ENCODE results near the gene PSPH.
A peak's percentile ranks its signal among the peaks of the same experiment; 100 is the strongest.

Gene PSPH

DNA sequence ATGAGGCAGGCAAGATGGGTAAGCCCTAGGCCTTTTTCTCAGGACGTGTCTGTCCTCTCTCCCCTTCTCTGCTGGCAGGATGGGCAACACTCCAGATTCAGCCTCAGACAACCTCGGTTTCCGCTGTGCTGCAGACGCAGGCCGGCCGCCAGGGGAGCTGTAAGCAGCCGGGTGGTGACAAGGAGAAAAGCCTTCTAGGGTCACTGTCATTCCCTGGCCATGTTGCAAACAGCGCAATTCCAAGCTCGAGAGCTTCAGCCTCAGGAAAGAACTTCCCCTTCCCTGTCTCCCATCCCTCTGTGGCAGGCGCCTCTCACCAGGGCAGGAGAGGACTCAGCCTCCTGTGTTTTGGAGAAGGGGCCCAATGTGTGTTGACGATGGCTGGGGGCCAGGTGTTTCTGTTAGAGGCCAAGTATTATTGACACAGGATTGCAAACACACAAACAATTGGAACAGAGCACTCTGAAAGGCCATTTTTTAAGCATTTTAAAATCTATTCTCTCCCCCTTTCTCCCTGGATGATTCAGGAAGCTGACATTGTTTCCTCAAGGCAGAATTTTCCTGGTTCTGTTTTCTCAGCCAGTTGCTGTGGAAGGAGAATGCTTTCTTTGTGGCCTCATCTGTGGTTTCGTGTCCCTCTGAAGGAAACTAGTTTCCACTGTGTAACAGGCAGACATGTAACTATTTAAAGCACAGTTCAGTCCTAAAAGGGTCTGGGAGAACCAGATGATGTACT lies 28.4 kb upstream of the PSPH start:
- DNase-seq: no peak
- Histone ChIP-seq H4K91ac (ENCODE audit: low read depth, low read length) (no peak overlapping the region), H3K23ac (ENCODE audit: low read length) (no peak overlapping the region), H3K14ac (ENCODE audit: low read length) (no peak overlapping the region), H2AK5ac (ENCODE audit: low read length) (no peak overlapping the region), H4K12ac (ENCODE audit: low read depth, low read length) (no peak overlapping the region), H3K36me3 (ENCODE audit: control insufficient read depth in 1 of 2, insufficient read depth in 2 of 2, low read length in 2 of 2) (peaks cover 33 to 42% of the 10 kb centered on the region in 2 experiments), H3K79me1 (ENCODE audit: low read length) (no peaks in the 10 kb centered on the region), H3K79me2 (ENCODE audit: control insufficient read depth, insufficient read depth, low read length, poor library complexity) (no peaks in the 10 kb centered on the region), H3K4me1 (ENCODE audit: control insufficient read depth in 1 of 2, insufficient read depth in 2 of 2, low read length in 2 of 2) (no peaks in the 10 kb centered on the region), H3K27me3 (ENCODE audit: insufficient read depth, low read length) (no peaks in the 10 kb centered on the region), H3K4me2 (ENCODE audit: low read length) (no peak overlapping the region), H3K4me3 (ENCODE audit: low read depth, low read length) (no peak overlapping the region), H2AFZ (ENCODE audit: insufficient read depth, low read length, poor library complexity) (no peak overlapping the region), H2BK12ac (ENCODE audit: low read length) (no peak overlapping the region), H3K27ac (ENCODE audit: low read depth, low read length) (no peak overlapping the region), H2BK5ac (ENCODE audit: low read depth, low read length, poor library complexity) (no peak overlapping the region), H4K8ac (ENCODE audit: low read depth, low read length) (no peak overlapping the region), H3K9ac (ENCODE audit: low read length) (no peak overlapping the region), H2BK120ac (ENCODE audit: insufficient read depth, low read length, poor library complexity) (no peak overlapping the region), H3K9me3 (ENCODE audit: insufficient read depth, low read depth, low read length) (no peaks in the 10 kb centered on the region), H3K18ac (ENCODE audit: low read length) (no peak overlapping the region), H3K4ac (ENCODE audit: low read depth, low read length) (no peak overlapping the region)
- no CpG with 5 or more reads among the region's 12 CpGs for WGBS (ENCODE audit: extremely low coverage, insufficient coverage, insufficient read length)

DNA sequence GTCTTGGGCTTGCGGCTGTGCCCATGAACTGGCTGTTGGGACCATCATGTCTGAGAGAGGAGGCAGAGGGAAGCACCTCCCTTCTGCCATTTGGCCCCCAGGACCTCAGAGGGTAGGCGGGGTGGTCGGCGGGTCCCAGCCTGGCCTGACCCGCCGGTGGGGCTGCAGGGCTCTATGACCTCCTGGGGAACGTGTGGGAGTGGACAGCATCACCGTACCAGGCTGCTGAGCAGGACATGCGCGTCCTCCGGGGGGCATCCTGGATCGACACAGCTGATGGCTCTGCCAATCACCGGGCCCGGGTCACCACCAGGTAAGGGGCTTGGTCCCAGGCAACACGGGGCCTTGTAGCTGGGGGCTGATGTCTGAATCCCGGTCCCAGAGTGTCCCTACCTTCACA lies 27.0 kb upstream of the PSPH start:
- Histone ChIP-seq H3K4me2 (ENCODE audit: low read length) (no peak overlapping the region), H2BK12ac (ENCODE audit: low read length) (no peak overlapping the region), H3K9ac (ENCODE audit: low read length) (no peak overlapping the region), H3K79me2 (ENCODE audit: control insufficient read depth, insufficient read depth, low read length, poor library complexity) (no peaks in the 10 kb centered on the region), H3K36me3 (ENCODE audit: control insufficient read depth in 1 of 2, insufficient read depth in 2 of 2, low read length in 2 of 2) (peaks cover 33 to 40% of the 10 kb centered on the region in 2 experiments), H3K14ac (ENCODE audit: low read length) (no peak overlapping the region), H3K18ac (ENCODE audit: low read length) (no peak overlapping the region), H4K12ac (ENCODE audit: low read depth, low read length) (no peak overlapping the region), H4K8ac (ENCODE audit: low read depth, low read length) (no peak overlapping the region), H3K23ac (ENCODE audit: low read length) (no peak overlapping the region), H3K4me1 (ENCODE audit: control insufficient read depth in 1 of 2, insufficient read depth in 2 of 2, low read length in 2 of 2) (no peaks in the 10 kb centered on the region), H3K79me1 (ENCODE audit: low read length) (no peaks in the 10 kb centered on the region), H3K4me3 (ENCODE audit: low read depth, low read length) (no peak overlapping the region), H3K4ac (ENCODE audit: low read depth, low read length) (no peak overlapping the region), H3K9me3 (ENCODE audit: insufficient read depth, low read depth, low read length) (no peaks in the 10 kb centered on the region), H4K91ac (ENCODE audit: low read depth, low read length) (no peak overlapping the region), H2BK120ac (ENCODE audit: insufficient read depth, low read length, poor library complexity) (no peak overlapping the region), H2AFZ (ENCODE audit: insufficient read depth, low read length, poor library complexity) (no peak overlapping the region), H2AK5ac (ENCODE audit: low read length) (no peak overlapping the region), H3K27ac (ENCODE audit: low read depth, low read length) (no peak overlapping the region), H3K27me3 (ENCODE audit: insufficient read depth, low read length) (no peaks in the 10 kb centered on the region), H2BK5ac (ENCODE audit: low read depth, low read length, poor library complexity) (no peak overlapping the region)
- no peak for DNase-seq
- no CpG with 5 or more reads among the region's 16 CpGs for WGBS (ENCODE audit: extremely low coverage, insufficient coverage, insufficient read length)

DNA sequence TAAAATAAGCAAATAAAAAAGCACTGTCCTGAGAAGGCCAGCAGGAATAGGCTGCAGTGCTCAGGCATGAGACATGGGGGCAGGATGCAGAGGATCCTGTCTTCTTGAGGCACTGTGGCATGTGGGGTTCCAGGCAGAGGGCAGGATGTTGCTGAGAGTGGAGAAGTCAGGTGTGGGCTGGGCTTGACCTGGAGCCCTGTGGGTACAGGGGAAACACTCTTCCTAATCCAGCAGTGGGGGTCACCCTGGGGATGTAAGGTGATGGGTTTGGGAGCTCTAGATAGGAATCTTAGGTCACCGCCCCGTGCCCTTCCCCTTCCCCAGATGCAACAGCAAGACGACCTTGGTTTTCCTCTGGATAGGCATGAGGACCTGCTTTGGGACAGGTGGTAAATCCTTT lies 26.4 kb upstream of the PSPH start:
- H2AK5ac ChIP-seq (ENCODE audit: low read length): no peak overlapping the region
- H3K14ac ChIP-seq (ENCODE audit: low read length): no peak overlapping the region
- no peak overlapping the region for H3K4ac ChIP-seq (ENCODE audit: low read depth, low read length)
- no peak overlapping the region for H3K4me3 ChIP-seq (ENCODE audit: low read depth, low read length)
- no peak overlapping the region for H4K91ac ChIP-seq (ENCODE audit: low read depth, low read length)
- DNase-seq: no peak
- no peak overlapping the region for H2BK120ac ChIP-seq (ENCODE audit: insufficient read depth, low read length, poor library complexity)
- H2AFZ ChIP-seq (ENCODE audit: insufficient read depth, low read length, poor library complexity): no peak overlapping the region
- H4K8ac ChIP-seq (ENCODE audit: low read depth, low read length): no peak overlapping the region
- no peak overlapping the region for H3K9ac ChIP-seq (ENCODE audit: low read length)
- H3K27me3 ChIP-seq (ENCODE audit: insufficient read depth, low read length): no peaks in the 10 kb centered on the region
- H3K27ac ChIP-seq (ENCODE audit: low read depth, low read length): no peak overlapping the region
- no CpG with 5 or more reads among the region's 3 CpGs for WGBS (ENCODE audit: extremely low coverage, insufficient coverage, insufficient read length)
- no peak overlapping the region for H3K4me2 ChIP-seq (ENCODE audit: low read length)
- H3K23ac ChIP-seq (ENCODE audit: low read length): no peak overlapping the region
- no peak overlapping the region for H4K12ac ChIP-seq (ENCODE audit: low read depth, low read length)
- no peak overlapping the region for H3K18ac ChIP-seq (ENCODE audit: low read length)
- no peak overlapping the region for H2BK5ac ChIP-seq (ENCODE audit: low read depth, low read length, poor library complexity)
- H3K4me1 ChIP-seq (ENCODE audit: control insufficient read depth in 1 of 2, insufficient read depth in 2 of 2, low read length in 2 of 2): no peaks in the 10 kb centered on the region
- H3K79me1 ChIP-seq (ENCODE audit: low read length): no peaks in the 10 kb centered on the region
- H2BK12ac ChIP-seq (ENCODE audit: low read length): no peak overlapping the region
- H3K79me2 ChIP-seq (ENCODE audit: control insufficient read depth, insufficient read depth, low read length, poor library complexity): no peaks in the 10 kb centered on the region
- H3K36me3 ChIP-seq (ENCODE audit: control insufficient read depth in 1 of 2, insufficient read depth in 2 of 2, low read length in 2 of 2): peaks cover 33 to 38% of the 10 kb centered on the region in 2 experiments
- no peaks in the 10 kb centered on the region for H3K9me3 ChIP-seq (ENCODE audit: insufficient read depth, low read depth, low read length)

DNA sequence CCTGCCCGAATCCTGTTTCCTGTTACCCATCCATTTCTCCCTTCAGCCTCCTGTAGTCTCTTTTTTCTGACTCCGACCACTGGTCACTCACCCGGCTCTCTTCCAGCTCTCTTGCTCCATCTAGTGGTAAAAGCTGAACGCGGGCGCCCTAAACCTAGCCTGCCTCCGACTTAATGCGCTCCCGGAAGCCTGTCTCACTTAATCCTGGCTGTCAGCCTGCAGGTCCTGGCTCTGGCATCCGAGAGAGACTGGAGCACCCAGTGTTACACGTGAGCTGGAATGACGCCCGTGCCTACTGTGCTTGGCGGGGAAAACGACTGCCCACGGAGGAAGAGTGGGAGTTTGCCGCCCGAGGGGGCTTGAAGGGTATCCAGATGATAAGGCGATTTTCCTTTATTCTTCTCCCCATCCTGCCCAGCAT lies 23.1 kb upstream of the PSPH start:
- H3K4me1 ChIP-seq (ENCODE audit: control insufficient read depth in 1 of 2, insufficient read depth in 2 of 2, low read length in 2 of 2): no peaks in the 10 kb centered on the region
- H3K27ac ChIP-seq (ENCODE audit: low read depth, low read length): no peak overlapping the region
- H3K27me3 ChIP-seq (ENCODE audit: insufficient read depth, low read length): no peaks in the 10 kb centered on the region
- no peak overlapping the region for H3K23ac ChIP-seq (ENCODE audit: low read length)
- H3K4me2 ChIP-seq (ENCODE audit: low read length): no peak overlapping the region
- no peak overlapping the region for H2BK5ac ChIP-seq (ENCODE audit: low read depth, low read length, poor library complexity)
- H4K91ac ChIP-seq (ENCODE audit: low read depth, low read length): no peak overlapping the region
- H4K12ac ChIP-seq (ENCODE audit: low read depth, low read length): no peak overlapping the region
- no peak overlapping the region for H3K14ac ChIP-seq (ENCODE audit: low read length)
- no peak overlapping the region for H3K18ac ChIP-seq (ENCODE audit: low read length)
- H3K36me3 ChIP-seq (ENCODE audit: control insufficient read depth in 1 of 2, insufficient read depth in 2 of 2, low read length in 2 of 2): peaks cover 28 to 34% of the 10 kb centered on the region in 2 experiments
- no peak overlapping the region for H2AFZ ChIP-seq (ENCODE audit: insufficient read depth, low read length, poor library complexity)
- H3K4me3 ChIP-seq (ENCODE audit: low read depth, low read length): no peak overlapping the region
- H4K8ac ChIP-seq (ENCODE audit: low read depth, low read length): no peak overlapping the region
- H3K79me1 ChIP-seq (ENCODE audit: low read length): no peaks in the 10 kb centered on the region
- no peaks in the 10 kb centered on the region for H3K79me2 ChIP-seq (ENCODE audit: control insufficient read depth, insufficient read depth, low read length, poor library complexity)
- DNase-seq: peak; percentile 74 to 92
- no peak overlapping the region for H3K4ac ChIP-seq (ENCODE audit: low read depth, low read length)
- no CpG with 5 or more reads among the region's 19 CpGs for WGBS (ENCODE audit: extremely low coverage, insufficient coverage, insufficient read length)
- H3K9me3 ChIP-seq (ENCODE audit: insufficient read depth, low read depth, low read length): no peaks in the 10 kb centered on the region
- H2BK12ac ChIP-seq (ENCODE audit: low read length): no peak overlapping the region
- no peak overlapping the region for H2AK5ac ChIP-seq (ENCODE audit: low read length)
- no peak overlapping the region for H3K9ac ChIP-seq (ENCODE audit: low read length)
- H2BK120ac ChIP-seq (ENCODE audit: insufficient read depth, low read length, poor library complexity): no peak overlapping the region
